Measurements from ENCODE around the gene FOXA3.

The FOXA3 gene

DNA sequence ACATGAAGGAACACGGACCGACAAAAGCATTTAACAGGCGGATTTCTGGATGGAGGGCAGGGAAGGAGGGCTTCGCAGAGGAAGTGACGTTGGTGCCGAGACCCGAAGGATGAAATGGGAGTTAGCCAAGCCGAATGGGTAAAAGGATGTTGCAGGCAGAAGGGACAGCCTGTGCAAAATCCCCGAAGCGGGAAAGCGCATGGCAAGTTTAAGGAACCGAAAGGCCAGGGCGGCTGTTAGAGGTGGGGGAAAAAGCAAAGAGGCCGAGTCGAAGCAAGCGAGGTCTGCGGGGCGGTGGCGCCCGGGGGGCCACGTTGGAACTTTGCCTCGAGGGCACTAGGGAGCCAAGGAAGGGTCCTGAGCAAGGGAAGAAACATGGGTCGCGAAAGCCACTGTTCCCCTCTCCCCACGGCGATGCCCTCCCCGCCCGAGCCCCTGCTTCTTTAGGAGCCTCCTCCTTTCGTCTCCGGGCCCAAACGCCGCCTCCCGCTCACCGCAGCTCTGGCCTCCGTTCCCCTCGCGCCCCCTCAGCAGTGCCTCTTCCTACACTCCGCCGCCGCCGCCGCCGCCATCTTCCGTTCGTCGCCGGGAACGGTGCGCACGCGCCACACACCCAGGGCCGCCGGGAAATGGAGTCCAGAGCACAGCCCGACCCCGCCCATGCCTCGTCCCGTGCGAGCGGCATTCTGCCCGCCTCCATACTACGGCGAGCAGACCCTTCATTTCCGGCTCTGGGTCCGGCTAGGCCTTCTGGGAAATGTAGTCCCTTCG lies 1.4 kb upstream of the FOXA3 start, which contains the start of gene SYMPK (continued):
- no peak for TF ChIP-seq ZNF311 (tag by site-specific recombination; IDR thresholded peaks at IDR 0.05; ENCODE audit: borderline replicate concordance)
- no peak for TF ChIP-seq ZNF571 (tag by site-specific recombination; IDR thresholded peaks at IDR 0.05)
- no peak for TF ChIP-seq ZNF639 (tag by site-specific recombination; IDR thresholded peaks at IDR 0.05)
- TF ChIP-seq, protein P1, sequence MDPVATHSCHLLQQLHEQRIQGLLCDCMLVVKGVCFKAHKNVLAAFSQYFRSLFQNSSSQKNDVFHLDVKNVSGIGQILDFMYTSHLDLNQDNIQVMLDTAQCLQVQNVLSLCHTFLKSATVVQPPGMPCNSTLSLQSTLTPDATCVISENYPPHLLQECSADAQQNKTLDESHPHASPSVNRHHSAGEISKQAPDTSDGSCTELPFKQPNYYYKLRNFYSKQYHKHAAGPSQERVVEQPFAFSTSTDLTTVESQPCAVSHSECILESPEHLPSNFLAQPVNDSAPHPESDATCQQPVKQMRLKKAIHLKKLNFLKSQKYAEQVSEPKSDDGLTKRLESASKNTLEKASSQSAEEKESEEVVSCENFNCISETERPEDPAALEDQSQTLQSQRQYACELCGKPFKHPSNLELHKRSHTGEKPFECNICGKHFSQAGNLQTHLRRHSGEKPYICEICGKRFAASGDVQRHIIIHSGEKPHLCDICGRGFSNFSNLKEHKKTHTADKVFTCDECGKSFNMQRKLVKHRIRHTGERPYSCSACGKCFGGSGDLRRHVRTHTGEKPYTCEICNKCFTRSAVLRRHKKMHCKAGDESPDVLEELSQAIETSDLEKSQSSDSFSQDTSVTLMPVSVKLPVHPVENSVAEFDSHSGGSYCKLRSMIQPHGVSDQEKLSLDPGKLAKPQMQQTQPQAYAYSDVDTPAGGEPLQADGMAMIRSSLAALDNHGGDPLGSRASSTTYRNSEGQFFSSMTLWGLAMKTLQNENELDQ (tag by site-specific recombination; IDR thresholded peaks at IDR 0.05; ENCODE audit: low read depth), result no peak
- TF ChIP-seq ZXDB (tag by site-specific recombination; IDR thresholded peaks at IDR 0.05), result peak; percentile 57
- peak; percentile 28; the same call in 1 of the 2 replicates for TF ChIP-seq ZNF324 (tag by site-specific recombination; IDR thresholded peaks at IDR 0.05)
- no peak for TF ChIP-seq PRDM6 (tag by site-specific recombination; IDR thresholded peaks at IDR 0.05)
- peak; percentile 32; the same call in 1 of the 2 replicates for TF ChIP-seq GLIS2 (tag by site-specific recombination; IDR thresholded peaks at IDR 0.05)
- no peak for TF ChIP-seq ZIC2 (tag by site-specific recombination; IDR thresholded peaks at IDR 0.05)
- no peak; the same call in 1 of the 2 replicates for TF ChIP-seq ELK4 (IDR thresholded peaks at IDR 0.05; ENCODE audit: borderline replicate concordance, low read depth, low read length)
- TF ChIP-seq ZNF169 (tag by site-specific recombination; IDR thresholded peaks at IDR 0.05), result peak; percentile 64; the same call in 1 of the 2 replicates
- no peak for TF ChIP-seq ZNF302 (tag by site-specific recombination; IDR thresholded peaks at IDR 0.05; ENCODE audit: low read depth)
- no peak for TF ChIP-seq ZNF776 (tag by site-specific recombination; IDR thresholded peaks at IDR 0.05; ENCODE audit: borderline replicate concordance)
- TF ChIP-seq ZNF76 (tag by site-specific recombination; IDR thresholded peaks at IDR 0.05; ENCODE audit: borderline replicate concordance, low read depth), result peak; percentile 99
- no peak for TF ChIP-seq ZNF248 (tag by site-specific recombination; IDR thresholded peaks at IDR 0.05)
- TF ChIP-seq ZNF140 (tag by site-specific recombination; IDR thresholded peaks at IDR 0.05), result no peak
- no peak for TF ChIP-seq OSR2 (tag by site-specific recombination; IDR thresholded peaks at IDR 0.05)
- TF ChIP-seq, protein P2, sequence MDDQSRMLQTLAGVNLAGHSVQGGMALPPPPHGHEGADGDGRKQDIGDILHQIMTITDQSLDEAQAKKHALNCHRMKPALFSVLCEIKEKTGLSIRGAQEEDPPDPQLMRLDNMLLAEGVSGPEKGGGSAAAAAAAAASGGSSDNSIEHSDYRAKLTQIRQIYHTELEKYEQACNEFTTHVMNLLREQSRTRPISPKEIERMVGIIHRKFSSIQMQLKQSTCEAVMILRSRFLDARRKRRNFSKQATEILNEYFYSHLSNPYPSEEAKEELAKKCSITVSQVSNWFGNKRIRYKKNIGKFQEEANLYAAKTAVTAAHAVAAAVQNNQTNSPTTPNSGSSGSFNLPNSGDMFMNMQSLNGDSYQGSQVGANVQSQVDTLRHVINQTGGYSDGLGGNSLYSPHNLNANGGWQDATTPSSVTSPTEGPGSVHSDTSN (CRISPR knock-in tag; IDR thresholded peaks at IDR 0.05), result peak; percentile 51; the same call in 1 of the 2 replicates
- peak; percentile 33; the same call in 1 of the 2 replicates for TF ChIP-seq FEZF1 (tag by site-specific recombination; IDR thresholded peaks at IDR 0.05)
- TF ChIP-seq ZNF629 (tag by site-specific recombination; IDR thresholded peaks at IDR 0.05), result peak; percentile 74
- peak; percentile 19; the same call in 1 of the 2 replicates for TF ChIP-seq ZNF394 (tag by site-specific recombination; IDR thresholded peaks at IDR 0.05; ENCODE audit: borderline replicate concordance)
- no peak for TF ChIP-seq ZNF280C (tag by site-specific recombination; IDR thresholded peaks at IDR 0.05)
- 0 out of 2 replicates have a peak, but pooled peaks have one; percentile 8 for TF ChIP-seq GFI1B (tag by site-specific recombination; IDR thresholded peaks at IDR 0.05)
- peak; percentile 99 for TF ChIP-seq ZNF16 (tag by site-specific recombination; IDR thresholded peaks at IDR 0.05; ENCODE audit: low read depth)
- no peak for TF ChIP-seq ZNF354C (tag by site-specific recombination; IDR thresholded peaks at IDR 0.05; ENCODE audit: borderline replicate concordance, low read depth)
- TF ChIP-seq ZNF529 (tag by site-specific recombination; IDR thresholded peaks at IDR 0.05; ENCODE audit: insufficient replicate concordance), result no peak
- TF ChIP-seq TRIM28 (IDR thresholded peaks at IDR 0.05; ENCODE audit: borderline replicate concordance, low read length), result no peak; the same call in 1 of the 2 replicates
- TF ChIP-seq SP3 (tag by site-specific recombination; IDR thresholded peaks at IDR 0.05), result peak; percentile 97

Data from HEK293 (cell line).